ENCODE data around the gene SUPT16H. TPM values are rescaled to one million over a fixed set of nuclear protein-coding genes. Genes with fewer than 3 reads are reported as not detected.

The SUPT16H gene
- total and polyA plus RNA-seq, 8 donors, result 14.8 to 31.6 (median 19.9) TPM

DNA sequence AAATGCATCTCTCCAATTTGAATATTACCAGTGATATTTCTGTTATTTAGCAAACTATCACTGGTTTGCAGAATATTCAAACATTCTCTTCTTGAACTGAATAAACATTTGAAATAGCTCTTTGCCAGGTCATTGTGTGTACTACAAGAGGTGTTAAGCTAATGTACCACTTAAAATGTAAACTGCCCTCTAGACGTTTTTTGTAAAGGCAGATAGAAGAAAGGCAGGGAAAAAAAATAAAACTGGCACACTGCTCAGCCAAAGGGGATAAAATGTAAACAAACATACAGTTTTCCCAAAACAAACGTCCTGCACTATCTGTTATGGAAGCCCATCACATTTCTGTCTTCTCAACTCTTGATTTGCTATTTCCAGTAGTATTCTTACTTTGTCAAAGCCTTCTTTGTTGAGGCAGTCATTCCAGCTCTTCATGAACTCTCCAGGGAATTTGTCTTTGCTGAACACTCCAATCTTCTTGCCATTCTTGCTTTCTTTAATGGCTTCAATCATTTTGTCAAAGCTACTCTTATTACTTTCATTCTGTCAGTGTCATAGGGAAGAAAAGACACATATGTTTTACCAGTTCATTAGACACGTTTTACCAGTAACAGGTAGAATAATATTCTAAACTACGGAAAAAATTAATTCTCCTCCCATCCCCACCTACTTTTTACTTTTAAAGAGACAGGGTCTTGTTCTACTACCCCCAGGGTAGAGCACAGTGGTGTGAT, 13.7 kb downstream of the SUPT16H start:
- Histone ChIP-seq H3K36me3 (peaks cover 0 to 54% (median 5%) of the 10 kb centered on the region in 3 donors), H3K4me1 (no peaks in the 10 kb centered on the region), H3K9me3 (no peaks in the 10 kb centered on the region), H3K27me3 (no peaks in the 10 kb centered on the region), H3K4me3 (no peak overlapping the region), H3K27ac (no peak overlapping the region)
- intact Hi-C loops (cut with DNase I), result loop anchor here in 1 of 3 donors (10.0 kb wide), 1 partner anchor 45 kb away; no protein-coding TSS in a partner anchor
- 56 to 59% methylated on average over 4 of the region's 4 CpGs for WGBS, 2 donors
- FAIRE-seq (no peak), DNase-seq (no peak), ATAC-seq (no peak)
- TF ChIP-seq, protein P1, sequence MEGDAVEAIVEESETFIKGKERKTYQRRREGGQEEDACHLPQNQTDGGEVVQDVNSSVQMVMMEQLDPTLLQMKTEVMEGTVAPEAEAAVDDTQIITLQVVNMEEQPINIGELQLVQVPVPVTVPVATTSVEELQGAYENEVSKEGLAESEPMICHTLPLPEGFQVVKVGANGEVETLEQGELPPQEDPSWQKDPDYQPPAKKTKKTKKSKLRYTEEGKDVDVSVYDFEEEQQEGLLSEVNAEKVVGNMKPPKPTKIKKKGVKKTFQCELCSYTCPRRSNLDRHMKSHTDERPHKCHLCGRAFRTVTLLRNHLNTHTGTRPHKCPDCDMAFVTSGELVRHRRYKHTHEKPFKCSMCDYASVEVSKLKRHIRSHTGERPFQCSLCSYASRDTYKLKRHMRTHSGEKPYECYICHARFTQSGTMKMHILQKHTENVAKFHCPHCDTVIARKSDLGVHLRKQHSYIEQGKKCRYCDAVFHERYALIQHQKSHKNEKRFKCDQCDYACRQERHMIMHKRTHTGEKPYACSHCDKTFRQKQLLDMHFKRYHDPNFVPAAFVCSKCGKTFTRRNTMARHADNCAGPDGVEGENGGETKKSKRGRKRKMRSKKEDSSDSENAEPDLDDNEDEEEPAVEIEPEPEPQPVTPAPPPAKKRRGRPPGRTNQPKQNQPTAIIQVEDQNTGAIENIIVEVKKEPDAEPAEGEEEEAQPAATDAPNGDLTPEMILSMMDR (IDR thresholded peaks at IDR 0.05), result no peak

DNA sequence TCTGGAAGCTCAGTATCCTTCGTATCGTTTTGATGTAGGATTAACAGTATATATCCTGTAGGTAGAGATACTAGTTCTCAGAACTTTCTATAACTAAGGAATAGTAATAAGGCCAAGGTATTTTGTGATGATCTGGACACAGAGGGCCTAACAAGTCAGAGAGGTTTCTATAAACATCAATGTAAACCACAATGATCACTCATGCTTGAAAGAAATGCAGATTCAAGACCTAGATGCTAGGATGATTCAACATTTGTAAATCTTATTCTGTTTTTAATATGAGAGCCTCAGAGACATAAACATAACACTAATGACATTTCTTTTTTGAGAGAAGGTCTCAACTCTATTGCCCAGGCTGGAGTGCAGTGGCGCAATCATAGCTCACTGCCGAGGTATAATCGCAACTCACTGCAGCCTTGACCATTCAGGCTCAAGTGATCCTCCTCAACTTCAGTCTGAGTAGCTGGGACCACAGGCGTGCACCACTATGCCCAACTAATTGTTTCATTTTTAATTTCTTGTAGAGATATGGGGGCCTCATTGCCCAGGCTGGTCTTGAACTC, 16.2 kb downstream of the SUPT16H start:
- 94 to 98% methylated on average over 6 of the region's 6 CpGs for WGBS, 2 donors

DNA sequence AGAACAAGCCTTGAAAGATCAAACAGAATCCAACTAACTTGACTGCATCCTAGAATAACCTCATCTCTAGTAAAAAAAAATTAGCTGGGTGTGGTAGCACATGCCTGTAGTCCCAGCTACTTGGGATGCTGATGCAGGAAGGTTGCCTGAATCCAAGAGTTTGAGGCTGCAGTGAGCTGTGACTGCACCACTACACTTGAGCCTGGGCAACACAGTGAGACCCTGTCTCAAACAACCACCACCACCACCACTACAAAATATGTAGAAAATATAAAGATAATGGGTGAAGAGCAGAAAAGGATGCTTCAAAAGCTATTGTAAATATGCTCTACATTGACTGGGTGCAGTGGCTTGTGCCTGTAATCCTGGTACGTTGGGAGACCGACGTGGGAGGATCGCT, 27.3 kb downstream of the SUPT16H start:
- 97% methylated on average over 4 of the region's 4 CpGs for WGBS, 2 donors
- Histone ChIP-seq H3K4me1 (no peaks in the 10 kb centered on the region), H3K9me3 (no peaks in the 10 kb centered on the region), H3K27me3 (no peaks in the 10 kb centered on the region), H3K4me3 (no peak overlapping the region), H3K36me3 (peaks cover 0 to 92% (median 41%) of the 10 kb centered on the region in 3 donors), H3K27ac (no peak overlapping the region)
- FAIRE-seq (no peak), ATAC-seq (no peak), DNase-seq (no peak)
- intact Hi-C loops (cut with DNase I), result no loop called here
- TF ChIP-seq, protein P1 (IDR thresholded peaks at IDR 0.05), result no peak

More for the DNA sequence above, 16.2 kb downstream of the SUPT16H start:
- TF ChIP-seq, protein P1 (IDR thresholded peaks at IDR 0.05), result no peak
- ATAC-seq, result no peak
- peaks cover 0 to 78% (median 17%) of the 10 kb centered on the region in 3 donors for H3K36me3 ChIP-seq
- no peak overlapping the region for H3K4me3 ChIP-seq
- no peaks in the 10 kb centered on the region for H3K9me3 ChIP-seq
- no peak for DNase-seq
- no peaks in the 10 kb centered on the region for H3K4me1 ChIP-seq
- no peaks in the 10 kb centered on the region for H3K27me3 ChIP-seq
- H3K27ac ChIP-seq, result no peak overlapping the region
- no peak for FAIRE-seq
- intact Hi-C loops (cut with DNase I), result loop anchor here in 1 of 3 donors (10.0 kb wide), 1 partner anchor 47 kb away; no protein-coding TSS in a partner anchor

DNA sequence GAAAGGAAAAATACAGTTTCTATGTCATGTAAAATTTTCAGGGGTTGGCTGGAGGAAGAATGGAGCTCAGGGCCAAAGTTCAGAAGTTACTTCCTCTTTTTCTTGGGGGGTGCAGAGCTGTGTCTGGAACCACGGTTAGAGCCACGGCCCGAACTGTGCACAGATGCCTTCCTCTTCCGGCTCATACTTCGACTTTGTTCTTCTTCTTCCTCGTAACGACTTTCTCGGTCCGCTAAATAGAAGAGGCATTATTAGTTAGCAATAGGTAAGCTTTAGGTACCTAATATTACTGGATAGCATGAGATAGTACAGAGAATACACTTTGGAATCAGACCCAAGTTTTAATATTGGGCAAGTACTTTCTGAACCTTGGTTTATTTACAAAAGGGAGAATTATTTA, 31.2 kb downstream of the SUPT16H start:
- TF ChIP-seq, protein P1 (IDR thresholded peaks at IDR 0.05), result no peak
- peaks cover 0 to 54% (median 19%) of the 10 kb centered on the region in 3 donors for H3K36me3 ChIP-seq
- H3K9me3 ChIP-seq, result no peaks in the 10 kb centered on the region
- no peak overlapping the region for H3K27ac ChIP-seq
- FAIRE-seq (no peak), ATAC-seq (peak in 2 of 4 donors; percentile 40 to 59), DNase-seq (no peak)
- H3K27me3 ChIP-seq, result no peaks in the 10 kb centered on the region
- no peaks in the 10 kb centered on the region for H3K4me1 ChIP-seq
- H3K4me3 ChIP-seq, result no peak overlapping the region
- WGBS, 2 donors, result 90 to 93% methylated on average over 9 of the region's 9 CpGs
- intact Hi-C loops (cut with DNase I), result no loop called here

DNA sequence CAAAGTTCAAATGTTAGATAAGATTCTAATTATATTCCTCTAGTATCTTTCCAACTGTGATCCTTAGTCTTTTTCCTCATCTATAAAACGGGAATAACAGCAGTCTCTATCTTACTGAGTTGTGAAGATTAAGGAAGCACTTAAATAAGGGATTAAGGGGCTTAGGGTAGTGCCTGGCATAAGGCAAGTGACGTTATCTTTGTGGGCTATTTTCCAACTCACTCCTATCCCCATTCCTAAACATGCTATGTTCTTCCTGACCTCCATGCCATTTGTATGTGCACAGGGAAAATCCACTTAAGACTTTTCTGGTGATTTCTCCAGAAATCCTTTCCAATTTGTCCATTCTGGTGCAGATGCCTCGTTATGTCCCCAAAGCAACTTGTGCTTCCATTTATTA, 33.3 kb downstream of the SUPT16H start:
- ATAC-seq, result no peak

More for the DNA sequence above, 33.3 kb downstream of the SUPT16H start:
- Histone ChIP-seq H3K27ac (no peak overlapping the region), H3K27me3 (no peaks in the 10 kb centered on the region), H3K4me3 (no peak overlapping the region), H3K4me1 (no peaks in the 10 kb centered on the region), H3K36me3 (peaks cover 0 to 36% (median 19%) of the 10 kb centered on the region in 3 donors), H3K9me3 (no peaks in the 10 kb centered on the region)
- 35 to 67% methylated on average over 3 of the region's 3 CpGs for WGBS, 2 donors
- DNase-seq, result no peak
- intact Hi-C loops (cut with DNase I), result no loop called here
- TF ChIP-seq, protein P1 (IDR thresholded peaks at IDR 0.05), result no peak
- FAIRE-seq, result no peak
